Liver (tissue), 9 donors: ENCODE measurements around the gene CCDC136. TPM values are rescaled to one million over a fixed set of nuclear protein-coding genes. Genes with fewer than 3 reads are reported as not detected.

Experiments used
- DNase-seq: peaks from one replicate; pipeline ENCODE4 v3.0.0-alpha.2; 2017; ENCODE audit warnings: low spot score
- H3K27ac ChIP-seq, 2 donors: one replicate each; pipeline ENCODE4 v1.7.0; 2013; ENCODE audit warnings: inconsistent platforms in 2 of 2, low read length in 2 of 2, control low read depth in 1 of 2, low read depth in 1 of 2, mild to moderate bottlenecking in 1 of 2
- H3K27me3 ChIP-seq, 4 donors: one replicate each; pipeline versions ENCODE4 v1.6.1 to v1.7.0; 2013; ENCODE audit warnings: low read length in 3 of 4, inconsistent platforms in 1 of 4, mild to moderate bottlenecking in 1 of 4, moderate library complexity in 1 of 4; ENCODE audit not compliant: control insufficient read depth in 4 of 4, insufficient read depth in 4 of 4
- H3K36me3 ChIP-seq, 4 donors: one replicate each; pipeline versions ENCODE4 v1.6.1 to v1.7.0; 2013; ENCODE audit warnings: low read length in 3 of 4, mild to moderate bottlenecking in 3 of 4, low read depth in 1 of 4, moderate library complexity in 1 of 4; ENCODE audit not compliant: control insufficient read depth in 4 of 4, insufficient read depth in 3 of 4
- H3K4me1 ChIP-seq, 4 donors: one replicate each; pipeline versions ENCODE4 v1.6.1 to v1.7.0; 2013; ENCODE audit warnings: low read length in 3 of 4, mild to moderate bottlenecking in 3 of 4, moderate library complexity in 1 of 4; ENCODE audit not compliant: control insufficient read depth in 4 of 4, insufficient read depth in 4 of 4
- H3K4me3 ChIP-seq, 3 donors: one replicate each; pipeline versions ENCODE4 v1.6.1 to v1.7.0; 2013; ENCODE audit warnings: low read length in 3 of 3, control low read depth in 1 of 3, low read depth in 1 of 3, mild to moderate bottlenecking in 1 of 3
- H3K9ac ChIP-seq, 2 donors: one replicate each; pipeline ENCODE4 v1.7.0; 2013; ENCODE audit warnings: low read length in 2 of 2, mild to moderate bottlenecking in 2 of 2, moderate library complexity in 2 of 2, control low read depth in 1 of 2, low read depth in 1 of 2
- H3K9me3 ChIP-seq, 4 donors: one replicate each; pipeline versions ENCODE4 v1.6.1 to v1.7.0; 2013; ENCODE audit warnings: low read length in 3 of 4; ENCODE audit not compliant: control insufficient read depth in 4 of 4
- ATF3 ChIP-seq: IDR thresholded peaks from 2 replicates; pipeline ENCODE4 v1.6.1; 2016; ENCODE audit warnings: antibody characterized with exemption
- EGR1 ChIP-seq, 2 donors: IDR thresholded peaks; 2 replicates each; pipeline ENCODE4 v1.6.1; 2016 to 2018; ENCODE audit warnings: antibody characterized with exemption in 2 of 2, low read depth in 2 of 2
- FOXA1 ChIP-seq: IDR thresholded peaks from 2 replicates; pipeline ENCODE4 v1.6.1; 2016; ENCODE audit warnings: antibody characterized with exemption
- FOXA2 ChIP-seq: IDR thresholded peaks from 2 replicates; pipeline ENCODE4 v1.6.1; 2016; ENCODE audit warnings: antibody characterized with exemption
- GABPA ChIP-seq, 2 donors: IDR thresholded peaks in 1 of 2; conservative IDR thresholded peaks in 1 of 2; 2 replicates each; pipeline ENCODE4 v1.6.1; 2016; ENCODE audit warnings: antibody characterized with exemption in 2 of 2, mild to moderate bottlenecking in 1 of 2, moderate library complexity in 1 of 2
- HNF4A ChIP-seq, 2 donors: conservative IDR thresholded peaks; 2 replicates each; pipeline ENCODE4 v1.6.1; 2016; ENCODE audit warnings: antibody characterized with exemption in 2 of 2, mild to moderate bottlenecking in 2 of 2
- HNF4G ChIP-seq: IDR thresholded peaks from 2 replicates; pipeline ENCODE4 v1.6.1; 2016; ENCODE audit warnings: antibody characterized with exemption
- JUND ChIP-seq, 2 donors: IDR thresholded peaks; 2 replicates each; pipeline ENCODE4 v1.6.1; 2016; ENCODE audit warnings: antibody characterized with exemption in 2 of 2
- MAX ChIP-seq: IDR thresholded peaks from 2 replicates; pipeline ENCODE4 v1.6.1; 2016; ENCODE audit warnings: antibody characterized with exemption
- NR2F2 ChIP-seq: IDR thresholded peaks from 2 replicates; pipeline ENCODE4 v1.6.1; 2016; ENCODE audit warnings: antibody characterized with exemption
- RAD21 ChIP-seq, 2 donors: IDR thresholded peaks; 2 replicates each; pipeline ENCODE4 v1.6.1; 2016; ENCODE audit warnings: antibody characterized with exemption in 2 of 2, mild to moderate bottlenecking in 2 of 2
- RXRA ChIP-seq, 2 donors: IDR thresholded peaks; 2 replicates each; pipeline ENCODE4 v1.6.1; 2017 to 2018; ENCODE audit warnings: antibody characterized with exemption in 2 of 2, mild to moderate bottlenecking in 1 of 2
- SP1 ChIP-seq: IDR thresholded peaks from 2 replicates; pipeline ENCODE4 v1.6.1; 2018; ENCODE audit warnings: antibody characterized with exemption, mild to moderate bottlenecking
- TAF1 ChIP-seq: conservative IDR thresholded peaks from 2 replicates; pipeline ENCODE4 v1.6.1; 2016; ENCODE audit warnings: antibody characterized with exemption, mild to moderate bottlenecking
- YY1 ChIP-seq: IDR thresholded peaks from 2 replicates; pipeline ENCODE4 v1.6.1; 2016; ENCODE audit warnings: antibody characterized with exemption, mild to moderate bottlenecking
- ZBTB33 ChIP-seq: IDR thresholded peaks from 2 replicates; pipeline ENCODE4 v1.6.1; 2016; ENCODE audit warnings: antibody characterized with exemption
- WGBS: extraction: QIAGEN DNeasy Blood & Tissue Kit; methylation state at CpG from one replicate; pipeline ENCODE4 v1.1.7; 2013; 5-methylcytosine and 5-hydroxymethylcytosine counted together
- polyA plus RNA-seq, 2 donors: library from polyadenylated mRNA; stranded (reverse) in 1 of 2; unstranded in 1 of 2; fragments of 200-250 nt in 1 of 2; fragments of >200 nt in 1 of 2; fragmentation: Nextera tagmentation in 1 of 2; extraction: Ambion mirVana in 1 of 2; gene quantifications; one replicate each; pipeline versions ENCODE4 v1.2.1 to v1.2.3, GENCODE V29; 2013 to 2015
- total RNA-seq, 2 donors: library from RNA; depleted of rRNA; stranded (reverse); fragments of >200 nt; gene quantifications; one replicate each; pipeline ENCODE4 v1.2.3, GENCODE V29; 2014
- TF ChIP-seq, protein P1 (sequence below): IDR thresholded peaks from 2 replicates; pipeline ENCODE4 v1.6.1; 2016; ENCODE audit warnings: antibody characterized with exemption, mild to moderate bottlenecking
- donor health status: healthy.
- donor health status: healthy.
- donor health status: healthy.
- donor health status: healthy.
- donor health status: healthy.

Gene CCDC136
- total and polyA plus RNA-seq, 4 donors = 0.09 to 0.59 (median 0.22) TPM

DNA sequence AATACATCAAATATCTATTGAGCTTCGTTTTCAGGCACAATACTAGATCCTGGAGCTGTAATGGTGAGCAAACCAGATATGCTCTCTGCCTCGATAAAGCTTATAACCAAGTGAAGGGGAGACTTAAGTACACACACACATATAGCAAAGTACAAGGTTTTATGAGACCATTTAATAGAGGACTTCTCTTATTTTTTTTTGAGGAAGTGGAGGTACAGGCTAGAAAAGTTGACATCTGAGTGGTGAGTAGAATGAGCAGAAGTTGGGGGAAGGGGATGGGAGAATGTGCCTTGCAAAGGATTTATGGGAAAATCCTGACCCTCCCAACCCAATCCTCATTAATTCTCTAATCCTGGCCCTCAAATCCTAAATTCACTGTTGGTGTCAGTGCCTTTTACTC lies 7.7 kb downstream of the CCDC136 start:
- Histone ChIP-seq H3K27me3 (no peaks in the 10 kb centered on the region), H3K9me3 (no peaks in the 10 kb centered on the region), H3K27ac (no peak overlapping the region), H3K4me1 (no peaks in the 10 kb centered on the region), H3K36me3 (no peaks in the 10 kb centered on the region), H3K9ac (no peak overlapping the region), H3K4me3 (no peak overlapping the region)
- no peak for TF ChIP-seq EGR1 (IDR thresholded peaks at IDR 0.05; ENCODE audit: low read depth in 2 of 2)
- no peak for TF ChIP-seq TAF1
- TF ChIP-seq RXRA (IDR thresholded peaks at IDR 0.05) = no peak
- TF ChIP-seq MAX = no peak
- no peak for TF ChIP-seq ZBTB33
- no peak for TF ChIP-seq HNF4G
- no peak for TF ChIP-seq ATF3
- no peak for TF ChIP-seq FOXA2
- TF ChIP-seq, protein P1, sequence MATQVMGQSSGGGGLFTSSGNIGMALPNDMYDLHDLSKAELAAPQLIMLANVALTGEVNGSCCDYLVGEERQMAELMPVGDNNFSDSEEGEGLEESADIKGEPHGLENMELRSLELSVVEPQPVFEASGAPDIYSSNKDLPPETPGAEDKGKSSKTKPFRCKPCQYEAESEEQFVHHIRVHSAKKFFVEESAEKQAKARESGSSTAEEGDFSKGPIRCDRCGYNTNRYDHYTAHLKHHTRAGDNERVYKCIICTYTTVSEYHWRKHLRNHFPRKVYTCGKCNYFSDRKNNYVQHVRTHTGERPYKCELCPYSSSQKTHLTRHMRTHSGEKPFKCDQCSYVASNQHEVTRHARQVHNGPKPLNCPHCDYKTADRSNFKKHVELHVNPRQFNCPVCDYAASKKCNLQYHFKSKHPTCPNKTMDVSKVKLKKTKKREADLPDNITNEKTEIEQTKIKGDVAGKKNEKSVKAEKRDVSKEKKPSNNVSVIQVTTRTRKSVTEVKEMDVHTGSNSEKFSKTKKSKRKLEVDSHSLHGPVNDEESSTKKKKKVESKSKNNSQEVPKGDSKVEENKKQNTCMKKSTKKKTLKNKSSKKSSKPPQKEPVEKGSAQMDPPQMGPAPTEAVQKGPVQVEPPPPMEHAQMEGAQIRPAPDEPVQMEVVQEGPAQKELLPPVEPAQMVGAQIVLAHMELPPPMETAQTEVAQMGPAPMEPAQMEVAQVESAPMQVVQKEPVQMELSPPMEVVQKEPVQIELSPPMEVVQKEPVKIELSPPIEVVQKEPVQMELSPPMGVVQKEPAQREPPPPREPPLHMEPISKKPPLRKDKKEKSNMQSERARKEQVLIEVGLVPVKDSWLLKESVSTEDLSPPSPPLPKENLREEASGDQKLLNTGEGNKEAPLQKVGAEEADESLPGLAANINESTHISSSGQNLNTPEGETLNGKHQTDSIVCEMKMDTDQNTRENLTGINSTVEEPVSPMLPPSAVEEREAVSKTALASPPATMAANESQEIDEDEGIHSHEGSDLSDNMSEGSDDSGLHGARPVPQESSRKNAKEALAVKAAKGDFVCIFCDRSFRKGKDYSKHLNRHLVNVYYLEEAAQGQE = no peak
- no peak for TF ChIP-seq JUND (IDR thresholded peaks at IDR 0.05)
- no peak for TF ChIP-seq NR2F2
- TF ChIP-seq YY1 = no peak
- no peak for TF ChIP-seq RAD21 (IDR thresholded peaks at IDR 0.05)
- no peak for TF ChIP-seq FOXA1
- 77% methylated on average over 2 of the region's 2 CpGs for WGBS
- no peak for DNase-seq

DNA sequence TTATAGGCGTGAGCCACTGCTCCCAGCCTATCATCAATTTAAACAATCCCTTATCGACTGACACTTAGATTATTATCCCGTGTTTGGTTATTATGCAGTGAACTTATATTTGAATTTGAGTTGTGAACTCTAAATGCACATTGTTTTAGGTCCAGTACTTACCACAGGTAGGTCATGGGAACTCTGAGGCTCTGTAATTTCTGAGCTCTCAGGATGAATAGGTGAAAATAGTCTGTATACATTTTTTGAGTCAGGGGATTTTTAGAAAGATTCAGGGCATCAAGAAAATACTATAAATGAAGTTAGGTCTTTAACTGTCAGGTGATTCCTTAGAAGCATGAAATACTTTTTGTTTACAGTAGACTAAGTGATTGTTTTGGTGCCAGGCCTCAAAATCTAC lies 8.8 kb downstream of the CCDC136 start:
- H3K27me3 ChIP-seq = no peaks in the 10 kb centered on the region
- no peak for DNase-seq
- no peaks in the 10 kb centered on the region for H3K4me1 ChIP-seq
- H3K36me3 ChIP-seq = no peaks in the 10 kb centered on the region
- H3K9me3 ChIP-seq = no peaks in the 10 kb centered on the region
- WGBS = 95% methylated on average over 3 of the region's 3 CpGs
- H3K4me3 ChIP-seq = no peak overlapping the region
- H3K27ac ChIP-seq = no peak overlapping the region
- H3K9ac ChIP-seq = no peak overlapping the region
- TF ChIP-seq HNF4G (no peak), FOXA2 (no peak), ATF3 (no peak), TAF1 (no peak), EGR1 (IDR thresholded peaks at IDR 0.05; ENCODE audit: low read depth in 2 of 2) (no peak), MAX (no peak), GABPA (IDR thresholded peaks at IDR 0.05 in 1 of 2, conservative IDR thresholded peaks at IDR 0.05 in 1 of 2) (no peak), HNF4A (conservative IDR thresholded peaks at IDR 0.05) (no peak), RXRA (IDR thresholded peaks at IDR 0.05) (no peak), NR2F2 (no peak), FOXA1 (no peak), ZBTB33 (no peak), YY1 (no peak), JUND (IDR thresholded peaks at IDR 0.05) (no peak), RAD21 (IDR thresholded peaks at IDR 0.05) (no peak), SP1 (no peak)
- TF ChIP-seq, protein P1 = no peak
